H1 (cell line): ENCODE results near the gene KCTD7. TPM values are rescaled to one million over a fixed set of nuclear protein-coding genes. Genes with fewer than 3 reads are reported as not detected.

Experiments used
- CTCF ChIA-PET: fragments of 300-600 bp; sonication (Branson Sonifier 250); formaldehyde crosslinking; loops from one replicate; lab custom pipeline; 2021; ENCODE audit not compliant: partially characterized antibody; lab: Charles Lee
- POLR2A ChIA-PET: fragments of 300-600 bp; sonication (Branson Sonifier 250); formaldehyde crosslinking; loops from one replicate; lab custom pipeline; 2021; ENCODE audit warnings: inconsistent platforms; ENCODE audit not compliant: partially characterized antibody; lab: Charles Lee
- DNase-seq, 2 experiments: peaks; one replicate each; pipeline versions ENCODE4 v3.0.0 to v3.0.0-alpha.2; 2010 to 2022; ENCODE audit warnings: low spot score in 2 of 2, low read depth in 1 of 2, mixed read lengths in 1 of 2
- FAIRE-seq: peaks from 2 replicates; lab custom pipeline; 2011; peaks lifted over from hg19 to GRCh38; lab: Jason Lieb, UNC
- H2AFZ ChIP-seq: 2 replicates; pipeline ENCODE4 v1.8.1; 2012; ENCODE audit warnings: low read length, inconsistent platforms
- H2AK5ac ChIP-seq: 2 replicates; pipeline ENCODE4 v1.6.1; 2013; ENCODE audit warnings: low read depth, low read length
- H2BK120ac ChIP-seq: replicated peaks from 2 replicates; pipeline ENCODE3; 2013; ENCODE audit warnings: low read depth, low read length, inconsistent platforms
- H2BK12ac ChIP-seq: 2 replicates; pipeline ENCODE4 v1.6.1; 2013; ENCODE audit warnings: low read depth, low read length
- H2BK15ac ChIP-seq: 2 replicates; pipeline ENCODE4 v1.6.1; 2013; ENCODE audit warnings: low read length
- H2BK20ac ChIP-seq: 2 replicates; pipeline ENCODE4 v1.6.1; 2013; ENCODE audit warnings: low read length
- H2BK5ac ChIP-seq: 2 replicates; pipeline ENCODE4 v1.6.1; 2013; ENCODE audit warnings: low read depth, low read length
- H3K14ac ChIP-seq: 2 replicates; pipeline ENCODE4 v1.6.1; 2013; ENCODE audit warnings: inconsistent platforms; ENCODE audit not compliant: insufficient read length
- H3K18ac ChIP-seq: 2 replicates; pipeline ENCODE4 v1.6.1; 2013; ENCODE audit warnings: low read length; ENCODE audit errors: extremely low read depth
- H3K23ac ChIP-seq: 2 replicates; pipeline ENCODE4 v1.6.1; 2013; ENCODE audit warnings: inconsistent platforms; ENCODE audit not compliant: insufficient read length
- H3K23me2 ChIP-seq: 2 replicates; pipeline ENCODE4 v1.6.1; 2013; ENCODE audit warnings: low read depth, low read length
- H3K27ac ChIP-seq: 2 replicates; pipeline ENCODE4 v1.6.1; 2011; ENCODE audit warnings: low read depth, low read length, inconsistent platforms
- H3K27me3 ChIP-seq, 4 experiments: replicated peaks in 1 of 4; 1 replicate in 1 of 4; 2 replicates in 3 of 4; pipeline versions ENCODE4 v1.6.1 to v1.8.1; 2011 to 2013; ENCODE audit warnings: low read length in 3 of 4, mild to moderate bottlenecking in 3 of 4, inconsistent platforms in 2 of 4, mixed read lengths in 2 of 4, moderate library complexity in 1 of 4; ENCODE audit not compliant: control insufficient read depth in 3 of 4, insufficient read depth in 3 of 4; ENCODE audit errors: extremely low read depth in 1 of 4
- H3K36me3 ChIP-seq, 4 experiments: 2 replicates each; pipeline versions ENCODE4 v1.6.1 to v1.8.1; 2011 to 2013; ENCODE audit warnings: mild to moderate bottlenecking in 4 of 4, low read length in 3 of 4, moderate library complexity in 2 of 4, control low read depth in 1 of 4, inconsistent platforms in 1 of 4; ENCODE audit not compliant: insufficient read depth in 4 of 4, control insufficient read depth in 2 of 4
- H3K4ac ChIP-seq: replicated peaks from 2 replicates; pipeline ENCODE3; 2013; ENCODE audit warnings: low read length, low read depth, mixed read lengths, inconsistent platforms; ENCODE audit not compliant: insufficient read length
- H3K4me1 ChIP-seq, 4 experiments: replicated peaks in 1 of 4; 1 replicate in 1 of 4; 2 replicates in 3 of 4; pipeline versions ENCODE4 v1.6.1 to v1.8.1; 2011 to 2013; ENCODE audit warnings: low read length in 3 of 4, inconsistent platforms in 2 of 4, mixed read lengths in 1 of 4; ENCODE audit not compliant: insufficient read depth in 4 of 4, control insufficient read depth in 3 of 4
- H3K4me2 ChIP-seq, 2 experiments: 2 replicates each; pipeline versions ENCODE4 v1.6.1 to v1.8.1; 2011 to 2013; ENCODE audit warnings: low read depth in 2 of 2, low read length in 2 of 2, control low read depth in 1 of 2, inconsistent platforms in 1 of 2, mild to moderate bottlenecking in 1 of 2; ENCODE audit not compliant: insufficient read depth in 1 of 2
- H3K4me3 ChIP-seq, 4 experiments: fragments of 200-600, 300-600 bp in 1 of 4; sonication (generic), shearing (Covaris generic), sonication (Bioruptor Twin) in 1 of 4; 2 replicates each; pipeline versions ENCODE4 v1.5.1 to v1.8.1; 2011 to 2016; ENCODE audit warnings: low read length in 4 of 4, low read depth in 3 of 4, control low read depth in 2 of 4, inconsistent platforms in 2 of 4, mild to moderate bottlenecking in 2 of 4, mixed read lengths in 1 of 4, moderate library complexity in 1 of 4; ENCODE audit not compliant: insufficient read depth in 2 of 4; ENCODE audit errors: extremely low read depth in 1 of 4
- H3K56ac ChIP-seq: replicated peaks from 2 replicates; pipeline ENCODE3; 2013; ENCODE audit warnings: low read depth, mild to moderate bottlenecking, mixed read lengths, low read length, inconsistent platforms; ENCODE audit not compliant: insufficient read length
- H3K79me1 ChIP-seq: 2 replicates; pipeline ENCODE4 v1.6.1; 2013; ENCODE audit warnings: low read depth, low read length, control low read depth
- H3K79me2 ChIP-seq, 2 experiments: 2 replicates each; pipeline versions ENCODE4 v1.6.1 to v1.8.1; 2012 to 2013; ENCODE audit warnings: low read length in 2 of 2, mild to moderate bottlenecking in 2 of 2, inconsistent platforms in 1 of 2; ENCODE audit not compliant: insufficient read depth in 2 of 2, control insufficient read depth in 1 of 2
- H3K9ac ChIP-seq, 4 experiments: replicated peaks in 1 of 4; 1 replicate in 1 of 4; 2 replicates in 3 of 4; pipeline versions ENCODE4 v1.6.1 to v1.8.1; 2011 to 2013; ENCODE audit warnings: low read depth in 3 of 4, low read length in 3 of 4, control low read depth in 2 of 4, mild to moderate bottlenecking in 2 of 4, moderate library complexity in 2 of 4, inconsistent platforms in 1 of 4; ENCODE audit errors: extremely low read depth in 1 of 4
- H3K9me3 ChIP-seq, 2 experiments: 2 replicates each; pipeline versions ENCODE4 v1.6.1 to v1.8.1; 2012 to 2013; ENCODE audit warnings: mild to moderate bottlenecking in 2 of 2, moderate library complexity in 2 of 2, control low read depth in 1 of 2, inconsistent platforms in 1 of 2, low read depth in 1 of 2, low read length in 1 of 2, mixed read lengths in 1 of 2; ENCODE audit not compliant: insufficient read depth in 2 of 2
- H4K20me1 ChIP-seq, 2 experiments: replicated peaks in 1 of 2; 2 replicates each; pipeline versions ENCODE3 to v1.8.1; 2011 to 2013; ENCODE audit warnings: inconsistent platforms in 2 of 2, low read length in 2 of 2, mild to moderate bottlenecking in 1 of 2; ENCODE audit not compliant: insufficient read depth in 2 of 2, control insufficient read depth in 1 of 2
- H4K5ac ChIP-seq: 2 replicates; pipeline ENCODE4 v1.6.1; 2013; ENCODE audit warnings: low read length, low read depth, mixed read lengths, inconsistent platforms; ENCODE audit not compliant: insufficient read length
- H4K8ac ChIP-seq: 2 replicates; pipeline ENCODE4 v1.8.0; 2013; ENCODE audit warnings: mild to moderate bottlenecking, moderate library complexity, low read length, inconsistent platforms; ENCODE audit not compliant: insufficient read depth; ENCODE audit errors: extremely low read depth
- H4K91ac ChIP-seq: replicated peaks from 2 replicates; pipeline ENCODE3; 2013; ENCODE audit warnings: low read length, mixed read lengths, inconsistent platforms; ENCODE audit not compliant: insufficient read length
- ASH2L ChIP-seq: fragments of 200-600, 300-600 bp; sonication (generic); IDR thresholded peaks from one replicate; pipeline ENCODE4 v1.7.1; 2017; ENCODE audit warnings: low read length
- CHD2 ChIP-seq: IDR thresholded peaks from 2 replicates; pipeline ENCODE4 v1.6.1; 2012; ENCODE audit warnings: low read length, improper control_type of control experiment
- HDAC2 ChIP-seq, 2 experiments: fragments of 300-600 bp in 1 of 2; sonication (generic) in 1 of 2; IDR thresholded peaks; 2 replicates each; pipeline ENCODE4 v1.6.1; 2011 to 2012; ENCODE audit warnings: low read depth in 2 of 2, low read length in 2 of 2, mild to moderate bottlenecking in 2 of 2, moderate library complexity in 2 of 2, borderline replicate concordance in 1 of 2, inconsistent platforms in 1 of 2
- HDAC6 ChIP-seq: IDR thresholded peaks from one replicate; pipeline ENCODE4 v1.7.1; 2012; ENCODE audit warnings: low read depth, mild to moderate bottlenecking, inconsistent platforms, low read length, moderate library complexity
- JUN ChIP-seq: IDR thresholded peaks from 2 replicates; pipeline ENCODE4 v1.6.1; 2011; ENCODE audit warnings: low read depth, mild to moderate bottlenecking, improper control_type of control experiment, low read length
- JUND ChIP-seq: IDR thresholded peaks from 2 replicates; pipeline ENCODE4 v1.6.1; 2011; ENCODE audit warnings: mild to moderate bottlenecking, improper control_type of control experiment, low read length
- POU5F1 ChIP-seq: IDR thresholded peaks from 2 replicates; pipeline ENCODE4 v1.6.1; 2011; ENCODE audit warnings: low read depth, mild to moderate bottlenecking, low read length, moderate library complexity
- RNF2 ChIP-seq: fragments of 200-900, 300-1000 bp; sonication (generic); IDR thresholded peaks from 2 replicates; pipeline ENCODE4 v1.7.1; 2016; ENCODE audit warnings: borderline replicate concordance, low read depth, mild to moderate bottlenecking, antibody characterized with exemption, low read length; ENCODE audit not compliant: poor library complexity, severe bottlenecking; ENCODE audit errors: missing control alignments
- SAP30 ChIP-seq: fragments of 300-600 bp; sonication (generic); IDR thresholded peaks from 2 replicates; pipeline ENCODE4 v1.7.1; 2012; ENCODE audit warnings: low read length, moderate library complexity, mild to moderate bottlenecking, inconsistent platforms; ENCODE audit not compliant: insufficient read depth, insufficient replicate concordance
- SP4 ChIP-seq: IDR thresholded peaks from 2 replicates; pipeline ENCODE4 v1.6.1; 2012; ENCODE audit warnings: low read length, inconsistent platforms
- SRF ChIP-seq: IDR thresholded peaks from 2 replicates; pipeline ENCODE4 v1.6.1; 2011; ENCODE audit warnings: mild to moderate bottlenecking, low read depth, low read length, moderate library complexity
- TAF1 ChIP-seq: IDR thresholded peaks from 2 replicates; pipeline ENCODE4 v1.6.1; 2011; ENCODE audit warnings: mild to moderate bottlenecking, low read depth, low read length
- TAF7 ChIP-seq: optimal IDR thresholded peaks from 2 replicates; pipeline ENCODE3; 2011; ENCODE audit warnings: low read depth, mild to moderate bottlenecking, inconsistent platforms, low read length, moderate library complexity, borderline replicate concordance
- ZNF274 ChIP-seq: IDR thresholded peaks from 2 replicates; pipeline ENCODE4 v1.7.0; 2012; ENCODE audit warnings: low read length, borderline replicate concordance; ENCODE audit errors: extremely low read depth
- WGBS, 2 experiments: shearing (Covaris generic) in 1 of 2; methylation state at CpG; one replicate each; pipeline versions ENCODE4 v1.1.6 to v1.1.7; 2013 to 2015; ENCODE audit warnings: low lambda C conversion rate in 2 of 2, mixed read lengths in 2 of 2, inconsistent platforms in 1 of 2, low coverage in 1 of 2, missing lambda C conversion rate in 1 of 2; ENCODE audit not compliant: insufficient replicate concordance in 2 of 2, insufficient coverage in 1 of 2, insufficient read length in 1 of 2; ENCODE audit errors: extremely low coverage in 1 of 2, missing lambda C conversion rate in 1 of 2; 5-methylcytosine and 5-hydroxymethylcytosine counted together
- polyA plus RNA-seq, 7 experiments: library from polyadenylated mRNA; depleted of rRNA in 3 of 7; stranded (reverse) in 5 of 7; unstranded in 2 of 7; fragments of >200 nt in 5 of 7; fragments of 200-250 nt in 2 of 7; gene quantifications; 1 replicate in 5 of 7; 2 replicates in 1 of 7; 4 replicates in 1 of 7; pipeline versions ENCODE4 v1.2.1 to v1.2.3, GENCODE V29; 2011 to 2013; ENCODE audit warnings: missing spikeins in 2 of 7, mixed read lengths in 2 of 7
- total RNA-seq: library from RNA; stranded (reverse); fragmentation: NEBNext Ultra II Directional; extraction: Animal tissue kit (Norgen Biotek cat#: 25700); gene quantifications from 2 replicates; pipeline ENCODE4 v1.2.1, GENCODE V29; 2021

The KCTD7 gene
- total and polyA plus RNA-seq, 2 of the 8 experiments (the other 6 are each of a cell fraction or from before 2014, with no cell fraction given): 8.6 to 11.9 TPM

DNA sequence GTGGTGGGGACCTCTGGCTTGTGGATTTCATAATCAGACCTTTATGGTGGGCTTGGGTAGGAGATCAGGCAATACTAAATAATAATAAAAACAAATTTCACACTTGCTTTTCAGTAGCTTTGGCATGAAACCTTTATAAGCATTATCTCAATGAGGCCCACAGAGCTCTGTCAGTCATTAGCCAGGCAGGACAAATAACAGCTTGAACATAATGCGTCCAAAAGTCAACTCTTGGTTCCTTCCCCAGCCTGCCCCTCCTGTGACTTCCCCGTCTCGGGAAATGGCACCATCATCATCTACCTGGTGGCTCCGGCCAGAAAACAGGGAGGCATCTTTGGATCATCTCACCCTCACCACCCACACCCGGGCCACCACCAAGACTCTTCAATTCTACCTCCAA lies 40.8 kb downstream of the KCTD7 start:
- Histone ChIP-seq H2BK12ac (no peak overlapping the region), H3K9ac (no peak overlapping the region), H3K23ac (no peak overlapping the region), H3K79me1 (peaks cover 13% of the 10 kb centered on the region), H2BK5ac (no peak overlapping the region), H3K4ac (no peak overlapping the region), H4K91ac (no peak overlapping the region), H3K4me1 (no peaks in the 10 kb centered on the region), H4K8ac (no peak overlapping the region), H3K79me2 (peaks cover 0 to 6% of the 10 kb centered on the region in 2 experiments; a peak in 2 of 4 replicates), H3K4me3 (no peak overlapping the region), H3K23me2 (no peaks in the 10 kb centered on the region), H2BK120ac (no peak overlapping the region), H2BK15ac (no peak overlapping the region), H3K14ac (no peak overlapping the region), H3K27ac (no peak overlapping the region), H2BK20ac (no peak overlapping the region), H3K36me3 (no peaks in the 10 kb centered on the region), H3K27me3 (no peaks in the 10 kb centered on the region), H4K5ac (no peak overlapping the region), H3K9me3 (no peaks in the 10 kb centered on the region), H4K20me1 (peaks cover 3 to 7% of the 10 kb centered on the region in 2 experiments), H3K56ac (no peak overlapping the region), H3K4me2 (no peak overlapping the region), H2AK5ac (no peak overlapping the region), H3K18ac (no peak overlapping the region), H2AFZ (no peak overlapping the region)
- WGBS, 2 experiments: 85% methylated on average over 5 of the region's 5 CpGs; no CpG with 5 or more reads in 1 of the 2 experiments
- ChIA-PET POLR2A (interaction anchor here (0.6 to 2.4 kb wide), 3 partner anchors 10 to 15 kb away, joined by 3 to 10 read pairs (median 4); no protein-coding TSS in a partner anchor), CTCF (interaction anchor here (1.0 to 1.5 kb wide), 4 partner anchors 10 to 111 kb away, joined by 3 to 5 read pairs (median 3); no protein-coding TSS in a partner anchor)
- FAIRE-seq (no peak), DNase-seq (no peak)
- no peak for TF ChIP-seq ZNF274
- TF ChIP-seq JUND: no peak
- TF ChIP-seq POU5F1: no peak
- TF ChIP-seq ASH2L: no peak
- TF ChIP-seq TAF7: no peak
- TF ChIP-seq SP4: no peak
- no peak for TF ChIP-seq SRF
- no peak for TF ChIP-seq RNF2
- no peak for TF ChIP-seq HDAC6
- TF ChIP-seq JUN: no peak
- no peak for TF ChIP-seq HDAC2 (IDR thresholded peaks at IDR 0.05; ENCODE audit: borderline replicate concordance in 1 of 2, low read depth in 2 of 2, low read length in 2 of 2)
- TF ChIP-seq SAP30: no peak
- no peak for TF ChIP-seq TAF1
- no peak for TF ChIP-seq CHD2
